HG03558 (cell line): ENCODE results near the gene PLAU.
"Not testable (repeated sequence)": the region's sequence is repeated elsewhere in the genome, so short reads cannot be mapped to it uniquely, and the experiment has no call there.

Experiments used
- ATAC-seq: cut with Tn5 transposase; IDR thresholded peaks from one replicate; pipeline ENCODE4 v1.9.1; 2021; ENCODE audit warnings: moderate number of reproducible peaks; ENCODE audit not compliant: unreplicated experiment; ENCODE audit errors: extremely low read depth

PLAU gene

GRCh38 chr10:73946253-73947145 lies 35.6 kb downstream of the PLAU start:
- ATAC-seq, result no peak

- ATAC-seq, result no peak
Measured at GRCh38 chr10:73948947-73949633, 38.2 kb downstream of the PLAU start.

- no peak for ATAC-seq
Measured at GRCh38 chr10:73950155-73950948, 39.4 kb downstream of the PLAU start.

GRCh38 chr10:73953665-73954064 lies 42.7 kb downstream of the PLAU start:
- ATAC-seq, result no peak

GRCh38 chr10:73954737-73955136 lies 43.8 kb downstream of the PLAU start:
- ATAC-seq, result no peak

- ATAC-seq, result no peak
Measured at GRCh38 chr10:73955719-73956118, 44.8 kb downstream of the PLAU start.

GRCh38 chr10:73956476-73957359 lies 45.8 kb downstream of the PLAU start:
- no peak for ATAC-seq

- ATAC-seq, result no peak
Measured at GRCh38 chr10:73959484-73960243, 48.7 kb downstream of the PLAU start.

GRCh38 chr10:73962386-73962785 lies 51.5 kb downstream of the PLAU start:
- no peak for ATAC-seq

- ATAC-seq, result not testable (repeated sequence)
Measured at GRCh38 chr10:73963533-73963932, 52.6 kb downstream of the PLAU start.

- no peak for ATAC-seq
Measured at GRCh38 chr10:73964743-73965142, 53.8 kb downstream of the PLAU start.

- not testable (repeated sequence) for ATAC-seq
Measured at GRCh38 chr10:73965267-73965889, 54.4 kb downstream of the PLAU start.

GRCh38 chr10:73965890-73966768 lies 55.2 kb downstream of the PLAU start:
- ATAC-seq, result no peak

- ATAC-seq, result no peak
Measured at GRCh38 chr10:73967022-73967429, 56.1 kb downstream of the PLAU start.
